ENCODE measurements around the gene EGLN3. TPM values are rescaled to one million over a fixed set of nuclear protein-coding genes. Genes with fewer than 3 reads are reported as not detected.

Gene EGLN3
- total and polyA plus RNA-seq, 2 of the 13 experiments (the other 11 are each of a cell fraction or from before 2014, with no cell fraction given) = 0.18 to 27.3 TPM

DNA sequence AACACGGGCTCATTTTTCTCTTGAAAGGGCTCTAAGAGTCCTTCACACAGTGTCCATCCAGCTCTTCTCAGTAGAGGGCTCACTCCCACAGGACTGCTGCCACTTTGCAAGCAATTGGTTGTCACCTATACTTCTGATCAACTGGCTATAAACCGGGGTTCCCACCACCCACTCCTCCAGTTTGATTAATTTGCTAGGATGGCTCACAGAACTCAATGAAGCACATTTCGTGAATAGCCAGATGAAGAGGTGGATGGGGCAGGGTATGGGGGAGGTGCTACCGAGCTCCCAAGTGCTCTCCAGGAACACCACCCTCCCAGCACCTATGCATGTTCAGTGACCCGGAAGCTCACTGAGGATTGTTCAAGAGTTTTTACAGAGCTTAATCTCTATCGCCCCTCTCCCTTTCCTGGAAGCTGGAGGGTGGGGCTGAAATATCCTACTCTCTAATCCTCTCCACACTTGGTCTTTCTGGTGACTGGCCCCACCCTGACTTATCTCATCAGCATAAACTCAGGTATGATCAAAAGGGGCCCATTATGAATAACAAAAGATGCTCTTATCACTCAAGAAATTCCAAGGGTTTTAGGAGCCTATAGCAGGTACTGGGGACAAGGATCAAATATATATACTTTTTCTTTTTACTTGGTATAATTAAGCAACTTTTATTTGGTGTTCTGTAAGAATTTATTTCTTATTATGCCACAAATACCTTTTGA is 13.9 kb upstream of the EGLN3 start (continued):
- TF ChIP-seq MAZ (IDR thresholded peaks at IDR 0.05; ENCODE audit: borderline replicate concordance, low read depth, low read length) (0 out of 2 replicates have a peak, but pooled peaks have one; percentile 17), MAZ (CRISPR knock-in tag; IDR thresholded peaks at IDR 0.05; ENCODE audit: low read depth) (no peak), ZNF431 (CRISPR knock-in tag; IDR thresholded peaks at IDR 0.05; ENCODE audit: borderline replicate concordance, low read depth) (no peak), NKX3-1 (CRISPR knock-in tag; IDR thresholded peaks at IDR 0.05) (no peak), NCOA2 (CRISPR knock-in tag; IDR thresholded peaks at IDR 0.05) (no peak), ZNF777 (CRISPR knock-in tag; IDR thresholded peaks at IDR 0.05) (no peak), PITX1 (CRISPR knock-in tag; IDR thresholded peaks at IDR 0.05) (0 out of 2 replicates have a peak, but pooled peaks have one; percentile 40), SIN3A (IDR thresholded peaks at IDR 0.05; ENCODE audit: borderline replicate concordance, low read depth, low read length) (no peak), ZNF460 (CRISPR knock-in tag; IDR thresholded peaks at IDR 0.05; ENCODE audit: borderline replicate concordance) (no peak), HOXA3 (CRISPR knock-in tag; IDR thresholded peaks at IDR 0.05) (no peak), ZNF296 (CRISPR knock-in tag; conservative IDR thresholded peaks at IDR 0.05) (no peak), ZSCAN22 (CRISPR knock-in tag; IDR thresholded peaks at IDR 0.05) (no peak), ERF (CRISPR knock-in tag; IDR thresholded peaks at IDR 0.05) (peak; percentile 65; the same call in 1 of the 2 replicates), DPF2 (CRISPR knock-in tag; IDR thresholded peaks at IDR 0.05; ENCODE audit: borderline replicate concordance, low read depth) (no peak), KMT2A (CRISPR knock-in tag; IDR thresholded peaks at IDR 0.05) (no peak), FOXP1 (IDR thresholded peaks at IDR 0.05) (no peak), FOXP1 (CRISPR knock-in tag; IDR thresholded peaks at IDR 0.05) (no peak), NRL (CRISPR knock-in tag; IDR thresholded peaks at IDR 0.05; ENCODE audit: borderline replicate concordance) (no peak), FOXK1 (CRISPR knock-in tag; IDR thresholded peaks at IDR 0.05; ENCODE audit: borderline replicate concordance, low read depth) (no peak), GABPA (IDR thresholded peaks at IDR 0.05; ENCODE audit: low read depth, low read length) (no peak), GABPA (CRISPR knock-in tag; IDR thresholded peaks at IDR 0.05; ENCODE audit: low read depth) (peak; percentile 28; the same call in 1 of the 2 replicates), ZMAT3 (CRISPR knock-in tag; conservative IDR thresholded peaks at IDR 0.05) (no peak)
- TF ChIP-seq, protein P1, sequence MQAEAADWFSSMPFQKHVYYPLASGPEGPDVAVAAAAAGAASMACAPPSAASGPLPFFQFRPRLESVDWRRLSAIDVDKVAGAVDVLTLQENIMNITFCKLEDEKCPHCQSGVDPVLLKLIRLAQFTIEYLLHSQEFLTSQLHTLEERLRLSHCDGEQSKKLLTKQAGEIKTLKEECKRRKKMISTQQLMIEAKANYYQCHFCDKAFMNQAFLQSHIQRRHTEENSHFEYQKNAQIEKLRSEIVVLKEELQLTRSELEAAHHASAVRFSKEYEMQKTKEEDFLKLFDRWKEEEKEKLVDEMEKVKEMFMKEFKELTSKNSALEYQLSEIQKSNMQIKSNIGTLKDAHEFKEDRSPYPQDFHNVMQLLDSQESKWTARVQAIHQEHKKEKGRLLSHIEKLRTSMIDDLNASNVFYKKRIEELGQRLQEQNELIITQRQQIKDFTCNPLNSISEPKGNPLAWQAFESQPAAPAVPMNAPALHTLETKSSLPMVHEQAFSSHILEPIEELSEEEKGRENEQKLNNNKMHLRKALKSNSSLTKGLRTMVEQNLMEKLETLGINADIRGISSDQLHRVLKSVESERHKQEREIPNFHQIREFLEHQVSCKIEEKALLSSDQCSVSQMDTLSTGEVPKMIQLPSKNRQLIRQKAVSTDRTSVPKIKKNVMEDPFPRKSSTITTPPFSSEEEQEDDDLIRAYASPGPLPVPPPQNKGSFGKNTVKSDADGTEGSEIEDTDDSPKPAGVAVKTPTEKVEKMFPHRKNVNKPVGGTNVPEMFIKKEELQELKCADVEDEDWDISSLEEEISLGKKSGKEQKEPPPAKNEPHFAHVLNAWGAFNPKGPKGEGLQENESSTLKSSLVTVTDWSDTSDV (CRISPR knock-in tag; IDR thresholded peaks at IDR 0.05) = no peak
- TF ChIP-seq, protein P2, sequence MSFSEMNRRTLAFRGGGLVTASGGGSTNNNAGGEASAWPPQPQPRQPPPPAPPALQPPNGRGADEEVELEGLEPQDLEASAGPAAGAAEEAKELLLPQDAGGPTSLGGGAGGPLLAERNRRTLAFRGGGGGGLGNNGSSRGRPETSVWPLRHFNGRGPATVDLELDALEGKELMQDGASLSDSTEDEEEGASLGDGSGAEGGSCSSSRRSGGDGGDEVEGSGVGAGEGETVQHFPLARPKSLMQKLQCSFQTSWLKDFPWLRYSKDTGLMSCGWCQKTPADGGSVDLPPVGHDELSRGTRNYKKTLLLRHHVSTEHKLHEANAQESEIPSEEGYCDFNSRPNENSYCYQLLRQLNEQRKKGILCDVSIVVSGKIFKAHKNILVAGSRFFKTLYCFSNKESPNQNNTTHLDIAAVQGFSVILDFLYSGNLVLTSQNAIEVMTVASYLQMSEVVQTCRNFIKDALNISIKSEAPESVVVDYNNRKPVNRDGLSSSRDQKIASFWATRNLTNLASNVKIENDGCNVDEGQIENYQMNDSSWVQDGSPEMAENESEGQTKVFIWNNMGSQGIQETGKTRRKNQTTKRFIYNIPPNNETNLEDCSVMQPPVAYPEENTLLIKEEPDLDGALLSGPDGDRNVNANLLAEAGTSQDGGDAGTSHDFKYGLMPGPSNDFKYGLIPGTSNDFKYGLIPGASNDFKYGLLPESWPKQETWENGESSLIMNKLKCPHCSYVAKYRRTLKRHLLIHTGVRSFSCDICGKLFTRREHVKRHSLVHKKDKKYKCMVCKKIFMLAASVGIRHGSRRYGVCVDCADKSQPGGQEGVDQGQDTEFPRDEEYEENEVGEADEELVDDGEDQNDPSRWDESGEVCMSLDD (CRISPR knock-in tag; IDR thresholded peaks at IDR 0.05; ENCODE audit: borderline replicate concordance) = no peak
- TF ChIP-seq, protein P3, sequence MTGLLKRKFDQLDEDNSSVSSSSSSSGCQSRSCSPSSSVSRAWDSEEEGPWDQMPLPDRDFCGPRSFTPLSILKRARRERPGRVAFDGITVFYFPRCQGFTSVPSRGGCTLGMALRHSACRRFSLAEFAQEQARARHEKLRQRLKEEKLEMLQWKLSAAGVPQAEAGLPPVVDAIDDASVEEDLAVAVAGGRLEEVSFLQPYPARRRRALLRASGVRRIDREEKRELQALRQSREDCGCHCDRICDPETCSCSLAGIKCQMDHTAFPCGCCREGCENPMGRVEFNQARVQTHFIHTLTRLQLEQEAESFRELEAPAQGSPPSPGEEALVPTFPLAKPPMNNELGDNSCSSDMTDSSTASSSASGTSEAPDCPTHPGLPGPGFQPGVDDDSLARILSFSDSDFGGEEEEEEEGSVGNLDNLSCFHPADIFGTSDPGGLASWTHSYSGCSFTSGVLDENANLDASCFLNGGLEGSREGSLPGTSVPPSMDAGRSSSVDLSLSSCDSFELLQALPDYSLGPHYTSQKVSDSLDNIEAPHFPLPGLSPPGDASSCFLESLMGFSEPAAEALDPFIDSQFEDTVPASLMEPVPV (CRISPR knock-in tag; IDR thresholded peaks at IDR 0.05) = 0 out of 2 replicates have a peak, but pooled peaks have one; percentile 22
